ENCODE results near the gene BRIX1.

GRCh38 chr5:34926318-34926888 is 10.9 kb downstream of the BRIX1 start:
- TF ChIP-seq CTCF (IDR thresholded peaks at IDR 0.05) (no peak), POLR2A (IDR thresholded peaks at IDR 0.05) (no peak)

Data from testis (tissue), 2 donors.